ENCODE results near the gene ATP7B.
A peak's percentile ranks its signal among the peaks of the same experiment; 100 is the strongest.

ATP7B gene

GRCh38 chr13:51945149-51945548 lies 66.1 kb downstream of the ATP7B start:
- TF ChIP-seq CTCF (IDR thresholded peaks at IDR 0.05; ENCODE audit: control extremely low read depth, extremely low read depth, low read depth, missing control alignments), result no peak
- POLR2A ChIA-PET, result no interaction called here
- DNase-seq (ENCODE audit: extremely low spot score), result peak; percentile 71
- CTCF ChIA-PET, result interaction anchor here (0.8 kb wide), 1 partner anchor 14 kb away, joined by 3 read pairs; no protein-coding TSS in a partner anchor

GRCh38 chr13:51944428-51944827 lies 66.8 kb downstream of the ATP7B start:
- ChIA-PET CTCF (interaction anchor here (0.8 kb wide), 1 partner anchor 14 kb away, joined by 3 read pairs; no protein-coding TSS in a partner anchor), POLR2A (no interaction called here)
- no peak for DNase-seq (ENCODE audit: extremely low spot score)
- TF ChIP-seq CTCF (IDR thresholded peaks at IDR 0.05; ENCODE audit: control extremely low read depth, extremely low read depth, low read depth, missing control alignments), result no peak

- no peak for TF ChIP-seq CTCF (IDR thresholded peaks at IDR 0.05; ENCODE audit: control extremely low read depth, extremely low read depth, low read depth, missing control alignments)
- CTCF ChIA-PET, result no interaction called here
- POLR2A ChIA-PET, result interaction anchor here (0.6 kb wide), 1 partner anchor 640 kb away, joined by 4 read pairs; no protein-coding TSS in a partner anchor
- DNase-seq (ENCODE audit: extremely low spot score), result no peak
Observed at GRCh38 chr13:51943721-51944120, 67.5 kb downstream of the ATP7B start.

- POLR2A ChIA-PET, result no interaction called here
- no peak for TF ChIP-seq CTCF (IDR thresholded peaks at IDR 0.05; ENCODE audit: control extremely low read depth, extremely low read depth, low read depth, missing control alignments)
- no peak for DNase-seq (ENCODE audit: extremely low spot score)
- CTCF ChIA-PET, result no interaction called here
Observed at GRCh38 chr13:51942189-51942588, 69.1 kb downstream of the ATP7B start.

DNA sequence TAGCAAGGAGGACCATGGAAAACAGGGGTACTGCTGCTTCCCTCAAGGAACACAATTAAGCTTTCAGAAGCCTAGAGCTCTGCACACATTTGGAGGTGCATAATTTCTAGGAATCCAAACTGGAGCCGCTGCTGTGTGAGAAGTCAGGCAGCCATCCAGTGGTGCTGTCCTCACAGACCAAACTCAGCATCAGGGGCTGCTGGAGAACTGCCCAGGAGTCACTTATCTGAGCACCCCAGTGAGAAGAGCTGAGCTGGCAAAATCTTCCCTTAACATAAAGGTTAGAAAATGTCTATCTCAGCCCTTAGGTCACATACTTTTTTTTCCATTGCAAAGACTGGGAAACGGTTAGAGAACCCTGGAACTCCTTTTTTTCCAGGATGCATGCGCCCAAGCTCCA lies 72.8 kb downstream of the ATP7B start:
- ChIA-PET CTCF (interaction anchor here (1.1 to 2.5 kb wide), 3 partner anchors 10 to 43 kb away, joined by 3 to 7 read pairs (median 3); no protein-coding TSS in a partner anchor), POLR2A (no interaction called here)
- no peak for DNase-seq (ENCODE audit: extremely low spot score)
- no peak for TF ChIP-seq CTCF (IDR thresholded peaks at IDR 0.05; ENCODE audit: control extremely low read depth, extremely low read depth, low read depth, missing control alignments)

- TF ChIP-seq CTCF (IDR thresholded peaks at IDR 0.05; ENCODE audit: control extremely low read depth, extremely low read depth, low read depth, missing control alignments), result no peak
- ChIA-PET POLR2A (no interaction called here), CTCF (interaction anchor here (2.5 kb wide), 1 partner anchor 11 kb away, joined by 7 read pairs; no protein-coding TSS in a partner anchor)
- DNase-seq (ENCODE audit: extremely low spot score), result no peak
Observed at GRCh38 chr13:51937320-51938290, 73.6 kb downstream of the ATP7B start.
